Neural cell (in vitro differentiated cells): ENCODE results near the gene SLAMF1.

Source experiments
- CTCF ChIP-seq: fragments of 450-650 bp; IDR thresholded peaks from 2 replicates; pipeline ENCODE4 v1.5.1; 2014; ENCODE audit warnings: antibody characterized with exemption, mild to moderate bottlenecking, moderate library complexity; ENCODE audit not compliant: poor library complexity, severe bottlenecking
- EP300 ChIP-seq: fragments of 450-650 bp; conservative IDR thresholded peaks from 2 replicates; pipeline ENCODE4 v1.6.1; 2014; ENCODE audit warnings: antibody characterized with exemption, mild to moderate bottlenecking, moderate library complexity; ENCODE audit not compliant: poor library complexity, severe bottlenecking
- EZH2 ChIP-seq: fragments of 200-600, 300-800 bp; shearing (Covaris generic), sonication (generic); IDR thresholded peaks from 2 replicates; pipeline ENCODE4 v1.6.1; 2014; ENCODE audit warnings: antibody characterized with exemption, low read length, borderline replicate concordance, mild to moderate bottlenecking; ENCODE audit not compliant: insufficient read depth, poor library complexity, severe bottlenecking
- MXI1 ChIP-seq: fragments of 450-650 bp; conservative IDR thresholded peaks from 2 replicates; pipeline ENCODE4 v1.6.1; 2014; ENCODE audit warnings: antibody characterized with exemption, mild to moderate bottlenecking; ENCODE audit not compliant: poor library complexity, severe bottlenecking
- POLR2AphosphoS5 ChIP-seq: IDR thresholded peaks from 2 replicates; pipeline ENCODE4 v1.6.1; 2012
- RAD21 ChIP-seq: fragments of 450-650 bp; conservative IDR thresholded peaks from 2 replicates; pipeline ENCODE4 v1.6.1; 2014; ENCODE audit warnings: antibody characterized with exemption, mild to moderate bottlenecking, moderate library complexity
- REST ChIP-seq: IDR thresholded peaks from 2 replicates; pipeline ENCODE4 v1.6.1; 2012; ENCODE audit warnings: borderline replicate concordance
- SMC3 ChIP-seq: fragments of 450-650 bp; conservative IDR thresholded peaks from 2 replicates; pipeline ENCODE4 v1.6.1; 2014; ENCODE audit warnings: antibody characterized with exemption, mild to moderate bottlenecking, moderate library complexity; ENCODE audit not compliant: poor library complexity
- TAF1 ChIP-seq: IDR thresholded peaks from 2 replicates; pipeline ENCODE4 v1.6.1; 2012; ENCODE audit warnings: low read depth

- TF ChIP-seq CTCF: no peak
- TF ChIP-seq POLR2AphosphoS5: no peak
- no peak for TF ChIP-seq MXI1
- no peak for TF ChIP-seq TAF1
- TF ChIP-seq RAD21: no peak
- no peak for TF ChIP-seq EZH2
- TF ChIP-seq SMC3: no peak
- no peak for TF ChIP-seq EP300
- TF ChIP-seq REST: no peak
Observed at GRCh38 chr1:160652924-160653619, 6.2 kb upstream of the SLAMF1 start.
